ENCODE data around the gene ANKRA2. TPM values are rescaled to one million over a fixed set of nuclear protein-coding genes. Genes with fewer than 3 reads are reported as not detected.

Gene ANKRA2
- total and polyA plus RNA-seq, 10 of the 15 experiments (the other 5 are each of a cell fraction or from before 2014, with no cell fraction given), result 12.3 to 47.1 (median 21.9) TPM

- 54% methylated on average over 3 of the region's 3 CpGs for WGBS (ENCODE audit: insufficient coverage, insufficient replicate concordance, low lambda C conversion rate, missing lambda C conversion rate)
- no TSS peak for BruUV-seq (replicated peaks)
- RAD21 ChIA-PET (ENCODE audit: unreplicated experiment), result no interaction called here
Measured at GRCh38 chr5:73525606-73526203, 39.7 kb downstream of the ANKRA2 start.

More at GRCh38 chr5:73525606-73526203, 39.7 kb downstream of the ANKRA2 start:
- no peaks in the 10 kb centered on the region for H3K27me3 ChIP-seq (replicated peaks in 1 of 2; ENCODE audit: control insufficient read depth in 2 of 2, insufficient read depth in 2 of 2, low read length in 1 of 2)
- SMC1A ChIA-PET (ENCODE audit: uncharacterized antibody, unreplicated experiment), result interaction anchor here (0.8 to 0.9 kb wide), 2 partner anchors 10 to 39 kb away, joined by 3 read pairs; no protein-coding TSS in a partner anchor
- no peak overlapping the region for H3K4me2 ChIP-seq (ENCODE audit: control insufficient read depth, insufficient read depth)
- H4K20me1 ChIP-seq (ENCODE audit: control insufficient read depth, insufficient read depth), result no peaks in the 10 kb centered on the region
- no peak for ATAC-seq
- H2AFZ ChIP-seq (ENCODE audit: control insufficient read depth, low read depth, low read length), result no peak overlapping the region
- TF ChIP-seq CBX5 (IDR thresholded peaks at IDR 0.05; ENCODE audit: low read depth) (no peak), IRF3 (IDR thresholded peaks at IDR 0.05) (no peak), SUPT20H (IDR thresholded peaks at IDR 0.05; ENCODE audit: borderline replicate concordance, control insufficient read depth, low read depth, low read length) (no peak), CHD4 (IDR thresholded peaks at IDR 0.05) (no peak), MEF2A (IDR thresholded peaks at IDR 0.05; ENCODE audit: insufficient read depth, low read depth, low read length) (no peak), PKNOX1 (IDR thresholded peaks at IDR 0.05) (no peak)
- TF ChIP-seq, protein P1, sequence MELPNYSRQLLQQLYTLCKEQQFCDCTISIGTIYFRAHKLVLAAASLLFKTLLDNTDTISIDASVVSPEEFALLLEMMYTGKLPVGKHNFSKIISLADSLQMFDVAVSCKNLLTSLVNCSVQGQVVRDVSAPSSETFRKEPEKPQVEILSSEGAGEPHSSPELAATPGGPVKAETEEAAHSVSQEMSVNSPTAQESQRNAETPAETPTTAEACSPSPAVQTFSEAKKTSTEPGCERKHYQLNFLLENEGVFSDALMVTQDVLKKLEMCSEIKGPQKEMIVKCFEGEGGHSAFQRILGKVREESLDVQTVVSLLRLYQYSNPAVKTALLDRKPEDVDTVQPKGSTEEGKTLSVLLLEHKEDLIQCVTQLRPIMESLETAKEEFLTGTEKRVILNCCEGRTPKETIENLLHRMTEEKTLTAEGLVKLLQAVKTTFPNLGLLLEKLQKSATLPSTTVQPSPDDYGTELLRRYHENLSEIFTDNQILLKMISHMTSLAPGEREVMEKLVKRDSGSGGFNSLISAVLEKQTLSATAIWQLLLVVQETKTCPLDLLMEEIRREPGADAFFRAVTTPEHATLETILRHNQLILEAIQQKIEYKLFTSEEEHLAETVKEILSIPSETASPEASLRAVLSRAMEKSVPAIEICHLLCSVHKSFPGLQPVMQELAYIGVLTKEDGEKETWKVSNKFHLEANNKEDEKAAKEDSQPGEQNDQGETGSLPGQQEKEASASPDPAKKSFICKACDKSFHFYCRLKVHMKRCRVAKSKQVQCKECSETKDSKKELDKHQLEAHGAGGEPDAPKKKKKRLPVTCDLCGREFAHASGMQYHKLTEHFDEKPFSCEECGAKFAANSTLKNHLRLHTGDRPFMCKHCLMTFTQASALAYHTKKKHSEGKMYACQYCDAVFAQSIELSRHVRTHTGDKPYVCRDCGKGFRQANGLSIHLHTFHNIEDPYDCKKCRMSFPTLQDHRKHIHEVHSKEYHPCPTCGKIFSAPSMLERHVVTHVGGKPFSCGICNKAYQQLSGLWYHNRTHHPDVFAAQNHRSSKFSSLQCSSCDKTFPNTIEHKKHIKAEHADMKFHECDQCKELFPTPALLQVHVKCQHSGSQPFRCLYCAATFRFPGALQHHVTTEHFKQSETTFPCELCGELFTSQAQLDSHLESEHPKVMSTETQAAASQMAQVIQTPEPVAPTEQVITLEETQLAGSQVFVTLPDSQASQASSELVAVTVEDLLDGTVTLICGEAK (IDR thresholded peaks at IDR 0.05; ENCODE audit: borderline replicate concordance), result no peak
- no peak for FAIRE-seq
- no peak overlapping the region for H3K27ac ChIP-seq (ENCODE audit: control insufficient read depth, insufficient read depth)
- intact Hi-C loops (cut with micrococcal nuclease; ENCODE audit: unreplicated experiment), result no loop called here
- H3K9me3 ChIP-seq (replicated peaks; ENCODE audit: control insufficient read depth, insufficient read depth, low read length), result no peaks in the 10 kb centered on the region
- DNase-seq (ENCODE audit: low read depth, low spot score), result no peak
- H3K79me2 ChIP-seq (ENCODE audit: control insufficient read depth, insufficient read depth, low read length), result no peaks in the 10 kb centered on the region
- no peak overlapping the region for H3K9ac ChIP-seq (ENCODE audit: control insufficient read depth, insufficient read depth, low read length)
- H3K4me1 ChIP-seq (ENCODE audit: control insufficient read depth, insufficient read depth, low read length), result no peaks in the 10 kb centered on the region
- no peaks in the 10 kb centered on the region for H3K36me3 ChIP-seq (ENCODE audit: control insufficient read depth in 2 of 2, insufficient read depth in 2 of 2, low read length in 1 of 2)
- POLR2A ChIA-PET, result no interaction called here
- H3K4me3 ChIP-seq, result no peak overlapping the region
- in situ Hi-C loops (cut with MboI), result no loop called here
- CTCF ChIA-PET, result interaction anchor here (0.5 to 4.1 kb wide), 3 partner anchors 9 to 196 kb away, joined by 3 to 28 read pairs (median 3); no protein-coding TSS in a partner anchor
